ENCODE data around the gene SUMO2. TPM values are rescaled to one million over a fixed set of nuclear protein-coding genes. Genes with fewer than 3 reads are reported as not detected.

Gene SUMO2
- total RNA-seq, 2 experiments from 2014 or later, result 286 to 628 TPM

GRCh38 chr17:75227729-75228128 is 45.0 kb upstream of the SUMO2 start:
- no TSS peak for BruUV-seq (replicated peaks)
- Histone ChIP-seq H3K79me2 (ENCODE audit: insufficient read depth, low read depth, low read length) (no peaks in the 10 kb centered on the region), H4K20me1 (ENCODE audit: insufficient read depth, low read length) (no peaks in the 10 kb centered on the region), H3K4me1 (ENCODE audit: insufficient read depth, low read length, poor library complexity, severe bottlenecking) (no peaks in the 10 kb centered on the region), H3K9me3 (ENCODE audit: low read length) (no peaks in the 10 kb centered on the region), H3K36me3 (ENCODE audit: insufficient read depth, low read length) (peaks cover 99% of the 10 kb centered on the region), H3K4me3 (ENCODE audit: low read depth, low read length, poor library complexity, severe bottlenecking) (no peak overlapping the region), H3K27ac (ENCODE audit: low read depth, low read length, poor library complexity, severe bottlenecking) (no peak overlapping the region), H2AFZ (ENCODE audit: low read length) (no peak overlapping the region), H3K4me2 (ENCODE audit: low read length) (no peak overlapping the region), H3K9me2 (ENCODE audit: insufficient read depth, low read length) (no peaks in the 10 kb centered on the region)
- ChIA-PET CTCF (ENCODE audit: unreplicated experiment) (no interaction called here), POLR2A (interaction anchor here (0.6 kb wide), 1 partner anchor 20 kb away, joined by 5 read pairs; no protein-coding TSS in a partner anchor)
- intact Hi-C loops (cut with micrococcal nuclease; ENCODE audit: unreplicated experiment), result no loop called here
- TF ChIP-seq, protein P1, sequence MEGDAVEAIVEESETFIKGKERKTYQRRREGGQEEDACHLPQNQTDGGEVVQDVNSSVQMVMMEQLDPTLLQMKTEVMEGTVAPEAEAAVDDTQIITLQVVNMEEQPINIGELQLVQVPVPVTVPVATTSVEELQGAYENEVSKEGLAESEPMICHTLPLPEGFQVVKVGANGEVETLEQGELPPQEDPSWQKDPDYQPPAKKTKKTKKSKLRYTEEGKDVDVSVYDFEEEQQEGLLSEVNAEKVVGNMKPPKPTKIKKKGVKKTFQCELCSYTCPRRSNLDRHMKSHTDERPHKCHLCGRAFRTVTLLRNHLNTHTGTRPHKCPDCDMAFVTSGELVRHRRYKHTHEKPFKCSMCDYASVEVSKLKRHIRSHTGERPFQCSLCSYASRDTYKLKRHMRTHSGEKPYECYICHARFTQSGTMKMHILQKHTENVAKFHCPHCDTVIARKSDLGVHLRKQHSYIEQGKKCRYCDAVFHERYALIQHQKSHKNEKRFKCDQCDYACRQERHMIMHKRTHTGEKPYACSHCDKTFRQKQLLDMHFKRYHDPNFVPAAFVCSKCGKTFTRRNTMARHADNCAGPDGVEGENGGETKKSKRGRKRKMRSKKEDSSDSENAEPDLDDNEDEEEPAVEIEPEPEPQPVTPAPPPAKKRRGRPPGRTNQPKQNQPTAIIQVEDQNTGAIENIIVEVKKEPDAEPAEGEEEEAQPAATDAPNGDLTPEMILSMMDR (conservative IDR thresholded peaks at IDR 0.05; ENCODE audit: low read length), result no peak
- TF ChIP-seq EZH2phosphoT487 (IDR thresholded peaks at IDR 0.05; ENCODE audit: borderline replicate concordance, low read depth, low read length), result no peak
- DNase-seq (ENCODE audit: low spot score), result no peak

DNA sequence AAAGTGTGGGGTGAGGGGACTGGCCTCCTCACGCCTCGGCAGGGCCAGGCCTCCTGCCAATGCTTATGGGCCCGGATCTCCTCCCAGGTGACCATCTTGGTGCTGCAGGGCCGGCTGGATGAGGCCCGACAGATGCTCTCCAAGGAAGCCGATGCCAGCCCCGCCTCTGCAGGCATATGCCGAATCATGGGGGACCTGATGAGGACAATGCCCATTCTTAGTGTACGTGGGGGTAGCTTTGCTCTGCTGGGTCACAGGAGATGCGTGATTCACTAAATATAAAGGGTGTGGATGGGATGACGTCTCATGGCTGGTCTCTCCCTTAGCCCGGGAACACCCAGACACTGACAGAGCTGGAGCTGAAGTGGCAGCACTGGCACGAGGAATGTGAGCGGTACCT is 42.3 kb upstream of the SUMO2 start:
- DNase-seq (ENCODE audit: low spot score), result no peak
- H3K4me1 ChIP-seq (ENCODE audit: insufficient read depth, low read length, poor library complexity, severe bottlenecking), result no peaks in the 10 kb centered on the region
- no peak overlapping the region for H2AFZ ChIP-seq (ENCODE audit: low read length)
- H3K79me2 ChIP-seq (ENCODE audit: insufficient read depth, low read depth, low read length), result no peaks in the 10 kb centered on the region
- POLR2A ChIA-PET, result no interaction called here
- no peaks in the 10 kb centered on the region for H3K9me2 ChIP-seq (ENCODE audit: insufficient read depth, low read length)
- H3K4me2 ChIP-seq (ENCODE audit: low read length), result no peak overlapping the region
- intact Hi-C loops (cut with micrococcal nuclease; ENCODE audit: unreplicated experiment), result no loop called here
- H3K4me3 ChIP-seq (ENCODE audit: low read depth, low read length, poor library complexity, severe bottlenecking), result no peak overlapping the region
- BruUV-seq (replicated peaks), result no TSS peak
- H3K36me3 ChIP-seq (ENCODE audit: insufficient read depth, low read length), result peaks cover 96% of the 10 kb centered on the region
- CTCF ChIA-PET (ENCODE audit: unreplicated experiment), result no interaction called here
- H3K27ac ChIP-seq (ENCODE audit: low read depth, low read length, poor library complexity, severe bottlenecking), result no peak overlapping the region
- no peaks in the 10 kb centered on the region for H3K9me3 ChIP-seq (ENCODE audit: low read length)
- TF ChIP-seq, protein P1 (conservative IDR thresholded peaks at IDR 0.05; ENCODE audit: low read length), result no peak
- TF ChIP-seq EZH2phosphoT487 (IDR thresholded peaks at IDR 0.05; ENCODE audit: borderline replicate concordance, low read depth, low read length), result no peak
- H4K20me1 ChIP-seq (ENCODE audit: insufficient read depth, low read length), result no peaks in the 10 kb centered on the region

GRCh38 chr17:75219815-75220214 is 37.1 kb upstream of the SUMO2 start:
- TF ChIP-seq, protein P1 (conservative IDR thresholded peaks at IDR 0.05; ENCODE audit: low read length), result no peak
- TF ChIP-seq EZH2phosphoT487 (IDR thresholded peaks at IDR 0.05; ENCODE audit: borderline replicate concordance, low read depth, low read length), result no peak
- no peaks in the 10 kb centered on the region for H3K9me3 ChIP-seq (ENCODE audit: low read length)
- H3K4me3 ChIP-seq (ENCODE audit: low read depth, low read length, poor library complexity, severe bottlenecking), result no peak overlapping the region
- no peaks in the 10 kb centered on the region for H3K9me2 ChIP-seq (ENCODE audit: insufficient read depth, low read length)
- ChIA-PET POLR2A (interaction anchor here (0.8 kb wide), 1 partner anchor 10 kb away, joined by 4 read pairs; no protein-coding TSS in a partner anchor), CTCF (ENCODE audit: unreplicated experiment) (no interaction called here)
- no peak overlapping the region for H2AFZ ChIP-seq (ENCODE audit: low read length)
- H3K4me1 ChIP-seq (ENCODE audit: insufficient read depth, low read length, poor library complexity, severe bottlenecking), result no peaks in the 10 kb centered on the region
- no peaks in the 10 kb centered on the region for H4K20me1 ChIP-seq (ENCODE audit: insufficient read depth, low read length)
- DNase-seq (ENCODE audit: low spot score), result no peak
- H3K4me2 ChIP-seq (ENCODE audit: low read length), result no peak overlapping the region
- BruUV-seq (replicated peaks), result no TSS peak
- no peak overlapping the region for H3K27ac ChIP-seq (ENCODE audit: low read depth, low read length, poor library complexity, severe bottlenecking)
- peaks cover 96% of the 10 kb centered on the region for H3K36me3 ChIP-seq (ENCODE audit: insufficient read depth, low read length)
- no peaks in the 10 kb centered on the region for H3K79me2 ChIP-seq (ENCODE audit: insufficient read depth, low read depth, low read length)
- intact Hi-C loops (cut with micrococcal nuclease; ENCODE audit: unreplicated experiment), result no loop called here

Measured in OCI-LY7 (cell line).